Activated CD4-positive, CD25-positive, alpha-beta regulatory T cell (primary cell): Measurements from ENCODE around the gene MZT1.

Source experiments
- DNase-seq, 4 experiments: peaks; one replicate each; lab custom pipeline; 2025; lab: John Stamatoyannopoulos, UW

Gene MZT1

DNA sequence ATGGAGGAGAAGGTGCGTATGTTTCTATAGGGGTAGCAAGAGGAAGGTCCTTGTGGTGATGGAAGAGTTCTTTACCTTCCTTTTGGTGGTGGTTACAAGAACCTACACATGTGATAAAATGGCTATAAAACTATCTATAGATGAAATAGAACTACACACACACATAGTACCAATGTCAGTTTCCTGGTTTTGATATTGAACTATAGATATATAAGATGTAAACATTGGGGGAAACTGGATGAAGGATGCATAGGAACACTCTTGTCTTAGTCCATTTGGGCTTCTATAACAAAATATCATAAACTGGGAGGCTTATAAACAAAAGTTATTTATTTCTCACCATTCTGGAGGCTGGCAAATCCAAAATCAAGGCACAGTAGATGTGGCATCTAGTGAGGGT, 47.1 kb downstream of the MZT1 start:
- no peak for DNase-seq

DNA sequence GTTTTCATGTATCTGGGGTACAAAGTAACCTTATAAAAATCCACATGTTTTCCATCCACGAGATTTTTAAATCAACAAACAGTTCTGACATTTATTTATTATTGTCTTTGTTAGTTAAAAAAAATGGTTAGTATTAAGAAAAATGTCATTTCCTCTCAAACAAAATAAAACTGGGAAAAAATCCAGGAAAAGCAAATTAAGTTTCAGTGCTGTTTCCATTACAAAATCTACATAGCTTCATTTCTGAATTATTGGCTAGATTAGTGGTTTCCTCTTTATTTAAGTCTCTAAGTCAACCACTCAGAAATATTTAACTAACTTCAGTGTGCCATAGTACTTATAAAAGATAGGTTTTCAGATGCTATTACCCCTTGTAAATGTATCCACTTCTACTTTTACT, 49.1 kb downstream of the MZT1 start:
- no peak for DNase-seq

DNA sequence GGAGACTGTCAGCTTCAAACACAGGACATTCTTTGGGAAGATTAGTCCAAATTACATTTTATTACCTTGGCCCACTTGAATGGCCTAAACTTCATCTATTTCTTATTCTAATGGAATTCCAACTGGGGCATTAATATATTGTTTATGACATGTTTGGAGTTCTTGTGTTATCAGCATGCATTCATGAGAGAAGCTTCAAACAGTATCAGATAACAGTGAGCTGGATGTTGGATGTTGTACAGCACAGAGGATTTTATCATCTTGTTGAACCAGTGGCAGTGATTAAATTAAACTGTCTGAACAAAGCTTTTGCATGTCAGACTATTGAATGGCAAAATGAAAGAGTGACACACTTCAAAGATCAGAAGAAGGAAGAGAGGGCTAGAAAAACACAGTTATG, 50.0 kb downstream of the MZT1 start:
- no peak for DNase-seq

DNA sequence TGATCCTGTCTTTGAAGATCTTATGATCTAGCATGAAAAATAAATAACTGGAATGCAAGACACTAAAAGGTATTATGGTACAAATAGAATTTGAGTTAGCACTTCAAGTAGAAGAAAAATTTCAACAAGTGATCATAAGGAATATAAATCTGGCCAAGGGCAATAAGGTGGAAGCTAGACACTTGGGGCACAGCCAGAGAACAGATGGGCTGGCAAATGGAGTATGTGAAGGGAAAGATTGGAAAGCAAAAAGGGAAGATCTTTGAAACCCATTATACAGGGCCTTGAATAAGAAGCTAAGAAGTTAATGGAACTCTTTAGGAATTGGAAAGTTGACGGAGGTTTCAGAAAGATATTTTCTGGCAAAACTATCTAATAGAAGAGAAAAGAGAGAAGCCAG, 61.0 kb downstream of the MZT1 start:
- no peak for DNase-seq

DNA sequence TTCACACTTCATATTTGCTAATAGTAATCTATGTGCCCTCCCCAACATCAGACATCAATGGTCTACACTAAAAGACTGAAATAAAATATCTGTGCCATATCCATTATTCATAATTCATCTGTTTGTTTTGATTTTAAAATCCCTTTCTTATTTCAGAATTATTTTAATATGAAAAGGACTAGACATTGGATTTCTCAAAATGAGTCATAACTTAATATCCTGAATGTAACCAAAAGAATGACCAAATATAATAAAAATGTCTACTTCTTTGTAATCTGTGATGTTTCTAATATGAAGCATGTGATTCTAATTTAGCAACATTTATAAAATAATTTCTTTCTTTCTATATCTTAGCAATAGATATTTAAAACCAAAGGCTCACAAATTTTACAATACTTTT, 64.9 kb downstream of the MZT1 start:
- DNase-seq = no peak
